Measurements from ENCODE around the gene LDLRAD4.
A peak's percentile ranks its signal among the peaks of the same experiment; 100 is the strongest.

The LDLRAD4 gene

DNA sequence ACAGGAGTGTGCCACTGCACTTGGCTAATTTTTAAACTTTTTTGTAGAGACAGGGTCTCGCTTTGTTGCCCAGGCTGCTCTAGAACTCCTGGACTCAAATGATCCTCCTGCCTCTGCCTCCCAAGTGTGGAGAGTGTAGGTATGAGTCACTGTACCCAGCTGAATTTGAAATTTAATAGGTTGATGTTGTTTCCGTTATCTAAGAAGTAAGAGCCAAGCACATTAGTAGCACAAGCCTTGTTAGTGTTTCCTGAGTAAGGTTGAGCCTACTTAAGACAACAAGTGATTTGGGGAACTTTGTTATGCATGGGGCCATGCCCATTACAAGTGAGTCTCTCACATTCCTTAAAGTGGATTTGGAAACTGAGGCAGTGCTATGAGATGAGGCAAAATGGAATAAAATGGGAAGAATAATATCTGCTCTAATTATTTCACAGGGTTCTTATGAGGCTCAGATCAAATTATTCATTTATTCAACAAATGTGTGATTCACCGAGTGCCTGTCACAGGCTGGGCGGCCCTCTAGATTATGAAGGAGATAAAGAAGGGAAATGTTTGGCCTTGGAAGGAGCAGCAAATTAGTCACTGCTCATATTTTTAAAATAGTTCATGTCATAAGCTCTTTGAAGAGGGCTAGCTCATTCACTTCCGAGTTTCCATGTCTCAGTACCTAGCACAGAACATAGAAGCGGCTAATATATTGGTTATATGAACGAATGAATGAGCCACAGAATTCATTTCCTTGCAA lies 217.2 kb downstream of the LDLRAD4 start:
- peak in 1 of 5 donors; percentile 14 for DNase-seq

- peak in 3 of 5 donors; percentile 17 to 46 (median 26) for DNase-seq
Observed at GRCh38 chr18:13436576-13436975, 218.0 kb downstream of the LDLRAD4 start.

- DNase-seq: peak in 1 of 5 donors; percentile 28
Observed at GRCh38 chr18:13437034-13437433, 218.5 kb downstream of the LDLRAD4 start.

DNA sequence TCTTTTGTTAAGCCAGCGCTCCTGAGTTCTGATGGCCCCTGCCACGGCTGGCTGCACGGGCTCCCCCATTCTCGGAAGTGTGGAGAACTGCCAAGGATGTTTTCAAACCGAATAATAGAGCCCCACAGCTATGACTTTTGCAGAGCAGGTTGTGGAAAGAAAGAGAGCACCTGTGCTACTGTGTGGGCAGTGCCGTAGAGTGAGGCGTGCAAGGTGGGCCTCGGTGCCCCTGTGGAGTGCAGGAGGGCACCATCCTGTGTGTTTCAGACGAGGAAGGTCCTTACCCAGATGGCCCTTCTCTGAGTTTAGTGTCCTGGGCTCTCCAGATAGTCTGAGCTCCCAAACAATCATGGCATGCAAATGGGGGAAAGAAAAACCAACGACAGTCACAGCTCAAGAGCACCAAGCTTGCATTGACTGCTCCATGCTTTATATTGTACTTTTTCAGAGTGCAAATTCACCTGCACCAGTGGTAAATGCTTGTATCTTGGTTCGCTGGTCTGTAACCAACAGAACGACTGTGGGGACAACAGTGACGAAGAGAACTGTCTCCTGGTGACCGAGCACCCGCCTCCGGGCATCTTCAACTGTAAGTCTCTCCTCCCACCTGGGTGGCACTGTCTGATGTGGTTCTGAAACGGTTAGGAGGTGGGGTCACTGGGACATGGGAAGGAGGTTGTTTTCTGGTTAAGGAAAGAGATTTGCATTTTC lies 219.4 kb downstream of the LDLRAD4 start:
- peak in 3 of 5 donors; percentile 25 to 76 (median 37) for DNase-seq

DNA sequence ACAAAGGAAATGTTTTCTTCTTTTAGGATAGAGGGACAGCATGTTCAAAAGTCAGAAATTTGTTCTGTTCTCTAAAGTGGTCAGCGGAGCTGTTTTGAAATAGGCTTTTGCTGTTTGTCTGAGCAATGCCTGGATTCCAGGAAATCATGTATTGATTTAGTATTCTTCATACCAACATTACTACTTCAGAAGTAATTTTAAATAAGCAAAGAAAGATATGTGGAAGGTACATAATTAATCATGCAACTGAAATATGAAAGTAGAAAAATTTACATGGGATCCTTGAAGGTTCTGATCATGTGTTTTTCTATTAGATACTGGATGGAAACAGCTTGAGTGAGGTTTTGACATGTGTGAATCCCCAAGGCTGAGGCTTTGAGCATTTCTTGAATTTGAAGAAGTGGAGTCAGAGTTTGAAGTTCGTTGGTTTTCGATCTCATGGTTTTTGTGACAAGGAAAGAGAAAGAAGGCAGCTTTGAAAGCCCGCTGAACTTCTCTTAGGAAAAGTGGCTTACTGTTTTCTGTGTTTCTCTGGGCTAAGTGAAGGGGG lies 220.0 kb downstream of the LDLRAD4 start:
- DNase-seq: peak in 1 of 5 donors; percentile 35

GRCh38 chr18:13439461-13439860 lies 220.9 kb downstream of the LDLRAD4 start:
- no peak for DNase-seq

DNA sequence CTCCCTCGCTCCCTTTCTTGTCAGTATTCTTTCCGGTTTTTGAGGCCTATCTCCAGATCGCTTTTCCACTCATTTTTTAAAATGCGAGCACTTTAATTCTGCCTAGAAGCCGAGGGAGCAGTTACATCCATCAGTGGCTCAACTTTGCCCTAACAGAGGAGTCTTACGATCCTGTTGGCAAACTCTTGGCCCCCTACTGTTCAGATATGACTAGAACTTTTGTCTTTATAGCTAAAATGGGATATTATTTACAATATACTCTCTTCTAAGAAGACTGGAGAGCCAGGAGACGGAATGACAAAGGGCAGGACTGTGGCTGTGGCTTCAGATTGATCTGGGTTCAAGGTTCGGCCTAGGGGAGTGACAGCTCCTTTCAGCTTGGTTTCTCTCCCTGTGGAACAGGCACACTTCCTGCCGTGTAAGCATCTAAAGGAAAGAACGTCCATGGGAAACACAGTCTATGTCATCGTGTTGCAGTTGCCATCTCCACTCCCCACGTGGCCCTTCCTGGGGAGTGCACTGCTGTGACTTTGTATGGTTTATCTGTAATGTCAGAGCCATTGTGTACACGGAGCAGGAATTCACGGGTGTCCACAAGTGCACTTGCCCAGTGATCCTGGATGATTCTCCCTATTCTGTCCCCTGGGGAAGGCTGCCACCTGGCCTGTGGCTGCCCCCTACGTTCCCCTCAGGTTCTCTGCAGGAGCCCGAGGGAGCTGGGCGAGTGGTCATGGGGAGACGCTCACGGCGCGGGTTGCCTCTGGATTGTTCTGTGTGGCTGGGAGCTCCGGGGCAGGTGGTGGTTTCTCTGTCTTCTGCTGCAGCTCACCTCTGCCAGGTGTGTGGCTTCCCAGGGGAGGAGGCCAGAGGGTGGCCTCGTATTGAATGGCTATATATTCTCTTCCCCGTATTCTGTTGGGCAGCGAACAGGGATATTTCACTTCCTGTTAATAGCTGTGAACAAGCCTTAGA lies 222.0 kb downstream of the LDLRAD4 start:
- no peak for DNase-seq

DNA sequence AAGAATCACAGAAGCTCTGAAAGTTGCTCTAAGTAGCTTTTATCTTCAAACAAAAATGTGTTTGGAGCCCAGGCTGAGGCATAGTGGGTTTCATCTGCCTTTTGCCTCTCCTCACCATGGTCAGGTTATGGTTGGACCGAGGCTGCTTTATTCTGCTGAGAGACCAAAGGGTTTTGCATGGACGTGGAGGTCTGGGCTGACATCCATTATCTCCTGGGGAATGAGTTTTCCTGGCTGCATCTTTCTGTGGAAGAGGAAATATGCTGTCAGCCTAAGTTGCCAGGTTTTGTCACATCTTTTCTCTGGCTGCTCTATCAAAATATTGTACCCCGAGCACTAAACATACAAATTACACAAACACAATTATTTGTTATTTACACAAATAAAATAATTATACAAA lies 223.2 kb downstream of the LDLRAD4 start:
- DNase-seq: no peak

- no peak for DNase-seq
Observed at GRCh38 chr18:13442451-13442850, 223.9 kb downstream of the LDLRAD4 start.

- no peak for DNase-seq
Observed at GRCh38 chr18:13443552-13443951, 225.0 kb downstream of the LDLRAD4 start.

DNA sequence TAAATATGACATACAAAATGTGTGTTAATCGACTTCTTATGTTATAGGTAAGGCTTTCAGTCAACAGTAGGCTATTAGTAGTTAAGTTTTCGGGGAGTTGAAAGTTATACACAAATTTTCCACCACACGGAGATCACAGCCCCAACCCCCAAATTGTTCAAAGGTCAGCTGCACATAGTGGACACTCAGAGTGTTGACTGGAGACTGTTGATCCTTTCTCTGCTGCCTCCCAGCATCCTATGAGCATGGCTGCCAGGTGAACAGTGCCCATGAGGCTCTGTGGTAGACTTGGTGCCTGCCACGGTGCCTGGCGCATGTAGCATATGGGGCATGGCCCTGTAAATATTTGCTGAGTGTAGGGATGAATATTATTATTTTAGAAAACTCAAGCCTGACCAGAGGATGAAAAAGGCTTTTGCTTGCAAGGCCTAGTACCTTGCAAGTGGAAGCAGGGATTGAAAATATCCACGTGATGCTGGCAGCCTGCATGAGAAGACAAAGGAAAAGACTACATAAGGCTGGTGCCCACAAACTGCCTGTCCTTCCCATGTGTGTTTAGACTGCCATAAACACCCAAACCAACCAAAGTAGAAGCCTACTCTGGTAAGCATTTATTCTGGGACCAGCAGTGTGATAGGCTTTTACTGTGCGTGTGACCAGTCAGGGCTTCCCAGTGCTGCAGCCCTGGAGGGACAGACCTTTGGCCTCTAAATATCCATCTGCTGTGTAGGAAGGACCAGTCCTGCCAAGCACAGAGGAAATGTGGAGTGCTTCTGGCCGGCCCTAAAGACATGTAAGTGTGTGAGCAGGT lies 226.1 kb downstream of the LDLRAD4 start:
- DNase-seq: no peak

GRCh38 chr18:13445241-13445897 lies 226.8 kb downstream of the LDLRAD4 start:
- DNase-seq: no peak

GRCh38 chr18:13446024-13446423 lies 227.5 kb downstream of the LDLRAD4 start:
- no peak for DNase-seq

DNA sequence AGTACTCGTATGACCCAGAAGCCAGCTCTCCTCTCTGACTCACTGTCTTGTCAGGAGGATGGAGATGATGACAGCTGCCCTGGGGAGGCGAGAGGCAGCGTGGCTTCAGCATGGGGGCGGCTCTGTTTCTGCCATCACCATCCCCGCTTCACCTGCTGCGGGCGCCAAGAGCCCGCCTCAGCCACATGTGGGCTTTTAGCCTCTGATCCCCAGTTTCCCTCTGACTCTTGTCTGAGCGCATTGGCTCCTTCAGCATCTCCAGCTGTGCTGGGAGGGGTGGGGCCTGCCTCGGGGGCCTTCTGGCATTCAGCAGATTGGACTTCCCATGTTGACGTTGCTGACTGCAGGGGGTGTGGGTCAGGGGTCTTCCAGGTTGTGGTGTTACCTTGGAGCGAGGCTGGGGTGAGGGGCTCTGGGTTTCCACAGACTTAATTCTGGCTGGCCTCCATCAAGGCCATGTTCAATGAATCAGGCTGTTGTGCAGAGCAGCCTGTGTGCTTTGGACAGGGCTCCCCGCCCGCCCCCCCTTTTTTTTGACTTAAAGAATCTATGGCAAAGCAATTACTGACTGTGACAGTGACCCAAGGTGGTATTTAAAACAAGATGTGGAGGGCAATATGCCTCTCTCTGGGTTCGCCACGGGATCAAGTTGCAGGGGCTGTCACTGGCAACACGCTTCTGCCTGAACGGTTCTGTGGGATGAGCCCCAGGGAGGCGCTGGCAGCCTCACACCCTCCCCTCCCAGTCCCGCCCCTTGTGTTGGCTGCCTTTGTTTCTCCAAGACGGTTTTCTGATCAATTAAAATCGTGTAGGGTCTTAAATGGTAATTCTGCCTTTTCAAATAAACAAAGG lies 228.3 kb downstream of the LDLRAD4 start:
- DNase-seq: peak in 1 of 5 donors; percentile 27

DNA sequence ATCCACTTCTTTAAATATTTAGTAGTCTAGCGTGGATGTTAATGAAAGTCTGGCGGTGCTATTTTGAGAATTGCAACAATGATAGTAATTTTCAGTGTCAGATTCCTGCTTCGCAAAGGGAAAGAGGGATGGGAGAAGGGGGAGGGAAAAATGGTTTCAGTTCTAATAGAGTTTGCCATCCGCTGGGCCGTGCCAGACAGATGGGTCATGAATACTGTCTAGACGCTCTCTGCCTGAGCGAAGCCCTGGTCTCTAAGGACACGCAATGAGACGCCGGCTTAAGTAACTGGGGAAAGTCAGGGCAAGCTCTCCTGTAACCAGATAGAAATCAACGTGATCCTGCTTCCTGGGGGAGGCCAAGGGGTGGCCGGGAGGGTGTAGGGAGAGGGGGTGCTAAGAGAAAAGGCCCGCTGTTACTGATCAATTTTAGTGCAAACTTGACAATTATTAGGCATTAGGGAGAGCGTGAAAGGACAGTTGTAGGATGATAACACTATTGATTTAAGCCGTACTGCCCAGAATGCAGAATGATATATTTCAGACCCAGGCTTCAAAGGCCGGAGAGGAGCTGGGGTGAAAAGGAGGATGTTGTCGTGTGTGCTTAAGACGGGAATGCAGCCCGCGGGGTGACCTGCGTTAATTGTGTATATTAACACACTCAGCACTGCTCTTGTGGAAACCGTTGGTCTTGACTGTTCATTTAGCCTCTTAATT lies 229.2 kb downstream of the LDLRAD4 start:
- DNase-seq: no peak

DNA sequence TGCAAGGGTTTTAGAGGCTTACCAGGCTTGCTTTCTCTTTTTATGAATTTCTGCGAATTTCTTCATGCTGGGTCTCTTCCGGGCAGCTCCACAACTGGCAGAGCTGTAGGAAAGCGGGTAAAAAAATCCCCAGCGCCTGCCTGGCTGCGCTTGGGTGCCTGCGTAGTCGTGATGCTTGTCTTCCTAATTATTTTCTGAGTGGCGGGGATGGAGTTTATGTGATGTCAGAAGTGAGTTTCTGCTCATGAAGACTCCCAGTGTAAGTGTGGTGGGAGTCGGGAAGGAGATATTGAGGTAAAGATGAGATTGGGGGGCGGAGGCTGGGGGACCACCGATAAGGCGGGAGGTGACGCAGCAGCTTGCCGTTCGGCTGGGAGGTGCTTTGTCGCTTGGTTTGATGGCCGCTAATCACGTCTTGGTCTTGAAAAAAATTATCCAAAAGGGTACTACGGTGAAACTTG lies 229.8 kb downstream of the LDLRAD4 start:
- no peak for DNase-seq

GRCh38 chr18:13449651-13450050 lies 231.1 kb downstream of the LDLRAD4 start:
- no peak for DNase-seq

DNA sequence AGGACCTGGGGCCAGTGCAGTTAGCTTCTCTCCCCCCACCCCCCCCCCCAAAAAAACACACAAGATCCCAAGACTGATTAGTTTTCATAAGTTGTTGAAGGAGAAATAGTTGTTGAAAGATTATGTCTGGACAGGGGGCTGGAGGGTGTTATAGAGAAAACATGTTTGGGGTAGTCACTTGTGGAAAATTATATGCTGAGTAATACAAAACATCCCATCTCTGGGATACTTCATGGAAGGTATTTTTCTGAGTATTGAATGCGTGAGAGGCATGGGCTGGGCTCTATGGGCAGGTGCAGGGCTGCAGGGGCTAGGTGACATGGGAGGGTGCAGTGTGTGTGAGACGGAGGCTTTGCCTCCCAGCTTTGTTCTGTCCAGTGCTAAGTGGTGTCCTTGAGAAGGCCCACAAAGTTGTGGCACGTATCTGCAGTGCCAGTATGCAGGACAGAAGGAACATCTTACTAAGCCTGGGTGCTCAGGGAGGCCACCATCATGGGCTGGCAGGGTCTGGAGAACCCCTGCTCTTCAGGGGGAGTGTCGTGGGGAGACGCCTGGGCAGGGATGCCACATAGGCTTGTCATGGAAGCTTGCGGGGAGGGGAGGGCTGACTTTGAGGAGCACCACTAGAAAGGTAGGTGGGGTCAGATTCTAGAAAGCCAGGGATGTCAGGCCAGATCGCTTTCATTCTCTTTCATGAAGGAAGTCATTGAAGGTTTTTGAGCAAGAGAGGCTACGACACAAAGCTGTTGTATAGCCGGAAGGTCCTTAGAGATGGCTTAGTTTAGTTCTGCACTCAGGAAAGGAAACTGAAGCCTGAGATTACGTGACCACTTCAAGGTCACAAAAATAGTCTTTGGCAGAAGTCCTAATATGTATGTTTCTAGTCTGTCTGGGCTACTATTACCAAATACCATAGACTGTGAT lies 232.0 kb downstream of the LDLRAD4 start:
- no peak for DNase-seq
